Adrenal gland (tissue), 5 donors: ENCODE results near the gene CLCA1.

Source experiments
- CTCF ChIP-seq, 6 experiments: fragments of 450-650 bp in 4 of 6; fragments of 200-600 bp in 2 of 6; sonication (generic) in 1 of 6; IDR thresholded peaks; 1 replicate in 5 of 6; 2 replicates in 1 of 6; pipeline versions ENCODE4 v1.5.1 to v1.8.0; 2016 to 2021; ENCODE audit warnings: antibody characterized with exemption in 6 of 6, mild to moderate bottlenecking in 2 of 6, moderate library complexity in 1 of 6
- POLR2A ChIP-seq, 2 donors: fragments of 450-650 bp; IDR thresholded peaks; one replicate each; pipeline ENCODE4 v1.6.1; 2017; ENCODE audit warnings: antibody characterized with exemption in 2 of 2, mild to moderate bottlenecking in 2 of 2, moderate library complexity in 1 of 2
- donor health status: DM: no; HTN: no; CAD: no.

- no peak for TF ChIP-seq POLR2A (IDR thresholded peaks at IDR 0.05)
- TF ChIP-seq CTCF (IDR thresholded peaks at IDR 0.05): no peak
These were observed at the start of gene CLCA1 for GRCh38 chr1:86468501-86468977.
